Activated T-helper 1 cell treated with Interleukin-2 at 50 U/mL for 16 hours (primary cell): ENCODE results near the gene CCBE1.

Source experiments
- DNase-seq: peaks from one replicate; pipeline ENCODE4 v3.0.0-alpha.2; 2020; ENCODE audit warnings: low read depth

Gene CCBE1

DNA sequence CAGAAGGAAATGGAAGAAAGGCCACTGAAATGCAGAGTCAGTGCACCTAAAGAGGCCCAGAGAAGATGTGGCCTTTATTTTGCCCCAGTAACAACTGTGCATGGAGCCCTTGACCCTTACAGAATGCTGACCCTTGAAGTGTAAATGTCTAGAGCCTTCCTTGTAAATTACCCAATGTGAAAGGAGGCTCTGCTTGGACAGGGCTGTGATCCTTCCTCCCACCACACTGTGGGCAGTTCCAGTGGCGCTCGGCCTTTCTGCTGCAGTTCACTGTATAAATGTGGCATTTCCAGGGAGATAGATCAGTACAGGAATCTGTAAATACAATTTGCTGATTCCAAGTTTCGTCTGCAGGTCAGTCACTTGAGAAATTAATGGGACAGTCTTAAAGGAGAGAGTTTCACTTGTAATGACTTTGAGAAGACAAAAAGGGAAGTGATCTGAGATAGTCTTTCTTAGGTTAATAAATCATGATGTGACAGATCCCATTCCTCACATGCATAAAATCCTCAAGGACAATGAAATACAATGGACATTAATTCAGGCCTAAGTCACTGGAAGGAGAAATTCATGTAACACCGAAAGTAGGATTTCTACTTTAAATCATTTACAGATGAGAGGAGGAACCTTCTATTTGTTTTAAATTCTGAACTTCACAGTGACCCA, 204.3 kb downstream of the CCBE1 start:
- DNase-seq: no peak

- DNase-seq: no peak
Measured at GRCh38 chr18:59488899-59489298, 208.3 kb downstream of the CCBE1 start.

DNA sequence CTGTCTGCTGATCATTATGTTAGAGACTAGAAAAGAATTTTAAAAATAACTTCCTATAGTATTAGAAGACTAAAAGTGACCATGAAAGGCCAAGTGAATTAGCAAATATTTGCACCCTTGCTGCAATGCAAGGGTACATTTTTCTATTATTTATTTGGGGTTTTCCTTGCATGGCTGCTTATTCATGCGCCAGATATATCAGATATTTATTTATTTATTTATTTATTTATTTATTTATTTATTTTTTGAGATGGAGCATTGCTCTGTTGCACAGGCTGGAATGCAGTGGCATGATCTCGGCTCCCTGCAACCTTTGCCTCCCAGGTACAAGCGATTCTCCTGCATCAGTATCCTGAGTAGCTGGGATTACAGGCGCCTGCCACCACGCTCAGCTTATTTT, 211.8 kb downstream of the CCBE1 start:
- DNase-seq: no peak

DNA sequence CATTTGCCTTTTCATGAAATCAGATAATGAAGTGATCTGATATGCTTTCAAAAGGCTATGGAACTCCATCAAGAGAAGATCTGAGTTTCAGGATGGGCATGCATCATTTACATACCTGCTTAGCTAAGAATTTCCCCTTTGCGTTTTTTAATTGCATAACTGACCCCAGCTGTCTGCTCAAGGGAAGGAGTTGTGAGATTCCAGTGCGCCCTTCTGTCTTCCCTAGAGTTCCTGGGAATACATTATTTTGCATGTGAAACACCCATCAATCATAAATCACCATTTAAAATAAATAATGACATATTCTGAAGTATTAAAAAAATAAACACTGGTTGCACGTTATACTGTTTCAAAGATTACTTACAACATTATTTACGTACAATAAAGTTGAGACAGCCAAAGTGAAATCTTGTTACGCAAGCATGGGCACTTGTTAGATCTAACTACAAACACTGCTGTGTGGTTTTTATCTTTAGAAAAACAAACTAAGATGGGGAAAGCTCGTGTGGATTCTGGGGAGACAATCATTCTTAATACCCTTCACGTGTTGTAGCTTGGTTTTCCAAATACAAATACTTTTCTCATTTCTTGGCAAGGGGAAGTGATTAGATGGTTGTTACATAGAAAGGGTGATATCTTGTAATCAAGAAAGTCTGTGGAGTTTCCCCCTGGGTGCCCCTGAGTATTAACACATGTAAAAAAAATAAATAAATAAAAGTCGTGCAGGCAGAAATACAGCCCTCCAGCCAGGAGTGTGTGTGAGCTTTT, 212.5 kb downstream of the CCBE1 start:
- no peak for DNase-seq

GRCh38 chr18:59484131-59484530, 213.1 kb downstream of the CCBE1 start:
- no peak for DNase-seq

DNA sequence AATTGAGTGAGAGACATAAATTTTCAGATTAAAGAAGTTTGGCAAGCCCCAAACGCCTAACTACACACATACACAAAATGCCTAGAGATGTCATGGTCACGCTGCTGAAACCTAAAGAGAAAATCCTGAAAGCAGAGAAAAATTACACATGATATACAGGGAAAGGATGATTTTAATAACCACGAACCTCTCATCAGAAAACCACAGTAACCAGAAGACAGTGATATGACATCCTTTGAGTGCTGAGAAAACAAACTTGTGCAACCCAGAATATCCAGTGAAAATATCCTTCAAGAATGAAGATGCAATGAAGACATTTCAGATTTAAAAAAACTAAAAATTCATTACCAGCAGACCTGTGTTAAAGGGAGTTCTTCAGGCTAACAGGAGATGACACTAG, 215.8 kb downstream of the CCBE1 start:
- no peak for DNase-seq

GRCh38 chr18:59479776-59480175, 217.4 kb downstream of the CCBE1 start:
- no peak for DNase-seq

DNA sequence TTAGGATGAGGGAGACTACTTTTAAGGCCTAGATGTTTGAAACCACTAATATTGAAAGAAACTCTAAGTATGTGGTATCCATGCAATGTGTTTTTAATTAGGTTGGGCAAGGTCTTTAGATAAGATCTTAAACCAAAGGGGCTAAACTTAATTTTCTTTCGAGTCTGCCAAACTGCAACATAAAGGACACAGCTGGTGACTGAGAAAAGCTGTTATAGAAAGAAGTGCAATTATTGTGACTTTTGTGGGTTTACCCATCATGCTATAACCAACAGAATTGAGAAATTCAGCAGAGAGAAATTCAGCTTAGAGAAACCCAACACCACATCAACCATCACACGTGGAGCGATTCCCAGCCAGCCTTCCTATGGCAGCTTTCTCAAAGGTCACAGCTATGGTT, 218.6 kb downstream of the CCBE1 start:
- no peak for DNase-seq

DNA sequence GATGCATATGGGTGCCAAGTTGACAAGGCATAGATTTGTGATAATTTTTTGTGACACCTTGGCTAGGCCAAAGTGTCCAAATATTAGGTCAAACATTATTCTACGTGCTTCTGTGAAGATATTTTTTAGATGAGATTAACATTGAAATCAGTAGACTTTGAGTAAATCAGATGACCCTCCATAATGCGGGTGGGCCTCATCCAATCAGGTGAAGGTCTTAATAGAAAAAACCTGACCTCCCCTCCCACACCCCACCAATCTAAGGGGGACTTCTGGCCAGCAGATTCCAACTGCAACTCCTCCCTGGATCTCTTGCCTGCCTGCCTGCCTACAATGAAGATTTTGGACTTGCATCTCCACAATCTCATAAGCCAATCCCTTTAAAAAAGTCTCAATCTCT, 219.4 kb downstream of the CCBE1 start:
- no peak for DNase-seq

- DNase-seq: no peak
Measured at GRCh38 chr18:59470561-59471121, 226.6 kb downstream of the CCBE1 start.

- no peak for DNase-seq
Measured at GRCh38 chr18:59469463-59470180, 227.6 kb downstream of the CCBE1 start.

GRCh38 chr18:59468821-59469220, 228.4 kb downstream of the CCBE1 start:
- no peak for DNase-seq

- DNase-seq: no peak
Measured at GRCh38 chr18:59467497-59467896, 229.7 kb downstream of the CCBE1 start.

GRCh38 chr18:59466980-59467379, 230.2 kb downstream of the CCBE1 start:
- no peak for DNase-seq

DNA sequence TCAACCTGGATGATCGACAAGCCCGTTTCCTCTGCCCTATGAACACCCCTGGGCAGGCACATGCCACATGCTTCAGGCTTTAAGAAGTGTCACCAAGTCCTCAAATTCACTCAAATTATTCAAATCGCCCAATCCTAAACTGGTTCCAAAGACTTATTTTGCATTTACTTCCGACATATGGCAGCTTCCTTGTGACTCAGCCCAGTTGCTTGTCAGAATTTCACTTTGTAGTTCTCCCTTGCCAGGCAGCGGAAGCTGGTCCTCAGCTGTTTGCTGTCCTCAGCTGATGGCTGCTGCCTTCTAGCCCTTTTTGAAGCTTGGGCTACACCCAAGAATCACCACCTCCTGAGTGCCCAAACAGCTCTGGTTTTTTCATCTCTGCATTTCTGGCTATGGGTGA, 232.7 kb downstream of the CCBE1 start:
- no peak for DNase-seq

DNA sequence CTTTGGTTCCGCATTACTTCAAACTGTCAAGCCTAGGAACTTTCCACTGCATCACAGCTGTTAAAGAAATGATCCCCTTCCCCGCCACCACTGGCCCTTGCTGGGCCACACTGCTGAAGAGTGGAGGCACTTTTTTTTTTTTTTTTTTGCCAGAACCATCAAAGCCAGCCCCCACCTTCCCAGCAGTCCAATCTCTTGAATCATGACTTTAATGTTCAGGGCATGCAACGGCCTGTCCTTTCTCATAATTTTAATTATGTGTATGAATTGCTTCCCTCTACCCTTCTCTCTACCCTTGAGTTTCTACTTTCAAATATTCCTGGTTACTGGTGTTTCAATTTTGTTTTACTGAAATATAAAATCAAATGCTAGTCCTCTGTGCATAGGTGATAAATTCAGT, 236.1 kb downstream of the CCBE1 start:
- DNase-seq: no peak

- DNase-seq: no peak
Measured at GRCh38 chr18:59460072-59460420, 237.2 kb downstream of the CCBE1 start.

DNA sequence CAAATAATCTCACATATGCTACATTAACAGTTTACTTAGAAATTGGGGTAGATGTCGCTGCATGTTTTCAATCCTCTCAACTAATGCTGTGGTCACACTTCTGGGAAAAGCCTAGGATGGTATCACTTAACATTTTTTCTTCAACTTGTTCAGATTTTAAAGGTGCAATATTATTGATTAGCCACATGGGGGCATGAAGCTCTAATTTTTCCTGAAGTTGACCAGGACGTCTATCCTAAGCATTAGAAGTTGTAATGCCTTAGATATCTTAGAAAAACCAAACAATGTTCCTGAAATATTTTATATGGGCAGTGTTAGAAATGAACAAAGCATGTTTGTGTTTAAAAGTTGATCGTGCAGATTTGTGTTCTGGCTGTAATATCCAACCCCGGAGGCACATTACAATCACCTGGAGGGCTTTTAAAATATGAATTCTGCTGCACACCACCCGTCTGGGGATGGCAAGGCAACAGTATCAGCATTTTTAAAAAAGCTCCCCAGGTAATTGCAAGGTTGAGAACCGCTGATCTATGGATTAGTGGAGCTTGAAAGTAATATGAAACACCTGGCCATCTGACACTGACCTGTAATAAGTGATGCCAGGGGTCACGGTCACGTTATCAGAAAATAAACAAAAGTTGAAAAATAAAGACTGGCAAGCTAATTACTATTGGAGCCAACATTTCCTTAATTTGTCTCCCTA, 237.7 kb downstream of the CCBE1 start:
- no peak for DNase-seq

DNA sequence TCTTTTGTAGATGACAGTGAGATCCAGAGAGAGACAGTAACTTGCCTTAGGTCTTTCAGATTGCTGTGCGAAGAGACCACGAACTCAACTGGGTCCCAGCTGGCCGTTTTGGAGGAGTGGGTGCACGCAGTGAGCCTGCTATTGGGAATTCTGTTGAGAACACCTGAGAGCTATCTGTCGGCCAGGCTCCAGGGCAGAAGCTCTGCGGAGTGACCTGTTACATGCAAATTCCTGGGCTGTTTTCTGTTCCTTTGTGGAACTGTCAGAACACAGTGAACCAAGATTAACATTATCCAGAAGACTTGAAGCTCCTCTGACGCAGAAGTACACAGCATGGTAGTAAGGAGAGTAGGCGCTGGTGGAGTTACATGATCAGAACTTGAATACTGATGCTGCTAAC, 238.6 kb downstream of the CCBE1 start:
- DNase-seq: no peak

DNA sequence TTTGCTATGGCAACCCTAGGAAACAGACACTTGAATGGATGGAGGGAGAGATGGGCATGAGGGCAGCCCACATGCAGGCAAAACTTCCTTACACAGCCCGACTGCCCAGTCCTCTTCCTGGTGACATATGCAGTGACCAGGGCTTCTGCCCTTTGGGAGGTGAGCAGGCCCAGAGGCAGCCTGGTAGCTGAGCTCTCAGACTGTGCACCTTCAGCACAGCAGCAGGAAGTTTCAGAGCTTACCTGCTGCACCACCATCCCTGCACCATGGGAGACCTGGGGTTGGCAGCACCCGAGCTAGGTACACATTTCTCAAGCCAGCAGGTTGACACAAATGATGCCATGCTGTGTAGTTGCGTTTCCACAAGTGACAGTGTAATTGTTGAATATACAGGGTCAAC, 240.6 kb downstream of the CCBE1 start:
- DNase-seq: no peak

DNA sequence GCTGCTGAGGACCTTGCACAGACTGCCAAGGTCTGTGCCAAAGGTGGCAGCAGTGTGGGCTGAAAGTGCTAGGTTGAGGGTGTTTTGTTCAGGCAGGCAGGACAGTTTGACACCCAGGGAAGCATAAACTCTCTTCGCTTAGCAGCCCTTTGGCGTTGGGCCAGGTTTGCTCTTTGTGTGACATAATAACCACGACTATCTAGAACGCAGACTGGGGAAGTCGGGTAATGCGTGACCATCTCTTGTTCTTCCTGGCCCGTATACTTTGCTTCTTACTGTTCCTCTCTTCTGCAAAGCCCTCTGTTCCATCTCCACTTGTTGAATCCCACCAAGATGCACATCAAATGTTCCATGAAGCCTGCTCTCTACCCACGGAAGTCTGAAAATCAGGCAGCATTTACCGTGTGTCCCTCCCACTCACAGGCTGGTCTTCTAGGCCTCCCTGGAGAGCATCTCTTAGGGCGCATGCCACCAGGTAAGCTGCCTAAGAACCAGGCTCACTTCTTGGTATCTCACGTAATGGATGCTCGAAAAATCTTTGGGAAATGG, 241.4 kb downstream of the CCBE1 start:
- no peak for DNase-seq
